VCaP (cell line): ENCODE measurements around the gene TCOF1.

ENCODE experiments used
- H3K27ac ChIP-seq: fragments of 450-650 bp; 2 replicates; pipeline ENCODE4 v1.5.1; 2017
- TF ChIP-seq, protein P1 (sequence below): fragments of 450-650 bp; conservative IDR thresholded peaks from 2 replicates; pipeline ENCODE4 v1.5.1; 2017; ENCODE audit warnings: mild to moderate bottlenecking, moderate library complexity

TCOF1 gene

DNA sequence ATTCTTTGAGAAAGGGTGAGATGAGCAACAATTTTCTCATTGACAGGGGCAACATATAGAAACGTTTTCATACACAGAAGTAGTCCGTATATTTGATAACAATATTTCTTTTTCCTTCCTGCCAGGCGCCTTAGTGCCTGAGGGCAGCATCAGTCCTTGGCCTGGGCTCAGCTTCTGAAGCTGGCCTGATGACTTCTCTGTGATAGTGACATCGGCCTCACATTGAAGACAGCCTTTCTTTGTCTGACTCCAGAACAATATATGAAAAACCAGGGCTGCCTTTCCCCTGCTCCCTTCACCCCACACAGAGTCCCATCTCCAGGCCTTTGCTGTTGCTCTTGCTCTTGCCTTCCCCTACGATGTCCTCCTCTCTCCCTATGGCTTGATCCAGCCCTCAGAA is 24.1 kb upstream of the TCOF1 start:
- TF ChIP-seq, protein P1, sequence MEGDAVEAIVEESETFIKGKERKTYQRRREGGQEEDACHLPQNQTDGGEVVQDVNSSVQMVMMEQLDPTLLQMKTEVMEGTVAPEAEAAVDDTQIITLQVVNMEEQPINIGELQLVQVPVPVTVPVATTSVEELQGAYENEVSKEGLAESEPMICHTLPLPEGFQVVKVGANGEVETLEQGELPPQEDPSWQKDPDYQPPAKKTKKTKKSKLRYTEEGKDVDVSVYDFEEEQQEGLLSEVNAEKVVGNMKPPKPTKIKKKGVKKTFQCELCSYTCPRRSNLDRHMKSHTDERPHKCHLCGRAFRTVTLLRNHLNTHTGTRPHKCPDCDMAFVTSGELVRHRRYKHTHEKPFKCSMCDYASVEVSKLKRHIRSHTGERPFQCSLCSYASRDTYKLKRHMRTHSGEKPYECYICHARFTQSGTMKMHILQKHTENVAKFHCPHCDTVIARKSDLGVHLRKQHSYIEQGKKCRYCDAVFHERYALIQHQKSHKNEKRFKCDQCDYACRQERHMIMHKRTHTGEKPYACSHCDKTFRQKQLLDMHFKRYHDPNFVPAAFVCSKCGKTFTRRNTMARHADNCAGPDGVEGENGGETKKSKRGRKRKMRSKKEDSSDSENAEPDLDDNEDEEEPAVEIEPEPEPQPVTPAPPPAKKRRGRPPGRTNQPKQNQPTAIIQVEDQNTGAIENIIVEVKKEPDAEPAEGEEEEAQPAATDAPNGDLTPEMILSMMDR = no peak
- no peak overlapping the region for H3K27ac ChIP-seq

DNA sequence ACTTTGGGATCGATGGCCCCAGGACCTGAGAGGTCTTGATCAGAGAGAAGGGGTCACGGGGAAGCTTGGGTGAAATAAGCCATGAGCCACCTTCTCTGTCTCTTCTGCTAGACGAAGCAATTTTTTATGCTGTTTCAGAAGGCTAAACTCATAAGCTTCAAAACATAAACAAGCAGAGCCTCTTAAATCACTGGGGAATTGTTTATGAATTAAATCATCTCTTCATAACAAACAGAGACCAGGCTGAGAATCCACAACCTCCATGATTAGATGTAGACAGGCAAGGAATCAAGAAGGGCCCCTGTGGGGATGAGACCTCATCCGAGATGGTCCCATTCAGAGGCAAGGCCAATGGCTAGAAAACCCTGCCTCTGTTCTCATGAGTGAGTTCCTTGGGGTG is 21.7 kb upstream of the TCOF1 start:
- H3K27ac ChIP-seq = no peak overlapping the region
- TF ChIP-seq, protein P1 = no peak

DNA sequence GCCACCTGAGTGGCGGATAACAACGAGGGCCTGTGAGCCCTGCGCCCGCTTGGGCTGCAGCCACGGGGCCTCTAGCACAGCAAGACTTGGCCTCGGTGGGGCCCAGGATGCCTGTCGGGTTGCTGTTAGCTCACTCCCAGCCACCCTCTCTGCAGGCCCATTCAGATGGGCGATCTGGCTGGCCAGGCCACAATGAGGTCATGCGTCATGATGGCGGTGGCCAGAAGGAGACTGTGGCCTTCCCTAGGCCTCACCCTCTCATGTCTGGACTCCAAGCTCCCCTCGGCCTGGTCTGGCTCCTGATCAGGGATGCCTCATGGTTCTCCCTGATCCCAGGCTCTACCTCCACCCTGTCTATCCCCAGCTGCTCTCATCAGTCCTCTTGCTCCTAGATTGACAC is 19.0 kb upstream of the TCOF1 start:
- H3K27ac ChIP-seq = no peak overlapping the region
- TF ChIP-seq, protein P1 = no peak

DNA sequence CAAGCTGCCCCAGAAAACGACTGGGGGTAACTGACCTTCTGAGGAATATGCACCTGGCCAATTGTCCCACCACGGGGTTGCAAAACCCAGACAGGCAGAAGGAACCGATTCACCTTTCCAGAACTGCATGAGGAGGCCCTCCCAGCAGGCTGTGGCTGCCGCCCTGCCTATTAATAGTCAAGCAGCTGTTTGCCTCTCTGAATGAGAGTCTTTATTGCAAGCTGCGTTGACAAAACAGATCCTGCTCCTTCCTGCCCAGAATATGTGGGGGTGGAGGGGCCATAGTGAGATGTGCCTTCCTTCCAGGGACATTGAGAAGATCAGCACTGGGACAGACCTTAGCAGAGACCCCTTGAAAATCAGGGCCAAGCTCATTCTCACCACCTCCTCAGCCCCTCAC is 18.3 kb upstream of the TCOF1 start:
- TF ChIP-seq, protein P1 = no peak
- H3K27ac ChIP-seq = no peak overlapping the region

DNA sequence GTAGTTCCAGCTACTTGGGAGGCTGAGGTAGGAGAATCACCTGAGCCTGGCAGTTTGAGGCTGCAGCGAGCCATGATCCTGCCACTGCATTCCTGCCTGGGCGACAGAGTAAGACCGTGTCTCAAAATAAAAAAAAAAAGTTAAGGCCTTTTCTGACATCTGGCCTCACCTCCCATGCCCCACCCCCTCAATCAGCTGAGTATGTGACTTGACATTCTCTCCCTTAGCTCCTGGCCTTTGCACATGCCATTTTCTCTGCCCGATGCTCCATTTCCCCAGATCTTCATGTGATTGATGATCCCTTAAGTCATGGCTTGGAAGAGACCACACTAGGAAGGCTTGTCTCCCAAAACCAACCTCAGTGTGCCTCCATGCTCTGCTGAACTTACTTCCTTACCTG is 17.7 kb upstream of the TCOF1 start:
- TF ChIP-seq, protein P1 = no peak
- H3K27ac ChIP-seq = no peak overlapping the region

DNA sequence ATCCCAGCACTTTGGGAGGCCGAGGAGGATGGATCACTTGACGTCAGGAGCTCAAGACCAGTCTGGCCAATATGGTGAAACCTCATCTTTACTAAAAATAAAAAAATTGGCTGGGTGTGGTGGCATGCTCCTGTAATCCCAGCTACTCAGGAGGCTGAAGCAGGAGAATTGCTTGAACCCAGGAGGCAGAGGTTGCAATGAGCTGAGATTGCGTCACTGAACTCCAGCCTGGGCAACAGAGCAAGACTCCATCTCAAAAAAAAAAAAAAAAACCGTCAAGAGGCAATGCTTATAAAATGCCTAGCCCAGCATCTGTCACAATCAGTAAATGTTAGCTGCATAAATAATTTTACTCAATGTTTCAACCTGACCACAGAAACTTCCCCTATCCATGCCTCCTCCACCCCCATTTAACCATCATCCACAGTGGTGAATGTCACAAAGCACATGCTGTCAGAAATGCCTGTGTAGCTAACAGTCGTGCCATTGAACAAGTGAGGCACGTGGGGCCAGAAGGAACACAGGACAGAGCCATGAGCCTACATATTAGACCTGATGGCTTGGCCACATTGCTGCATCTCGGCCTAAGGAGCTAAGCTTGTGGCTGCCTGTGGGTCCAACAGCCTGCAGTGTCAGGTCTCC is 16.8 kb upstream of the TCOF1 start:
- no peak overlapping the region for H3K27ac ChIP-seq
- TF ChIP-seq, protein P1 = no peak

DNA sequence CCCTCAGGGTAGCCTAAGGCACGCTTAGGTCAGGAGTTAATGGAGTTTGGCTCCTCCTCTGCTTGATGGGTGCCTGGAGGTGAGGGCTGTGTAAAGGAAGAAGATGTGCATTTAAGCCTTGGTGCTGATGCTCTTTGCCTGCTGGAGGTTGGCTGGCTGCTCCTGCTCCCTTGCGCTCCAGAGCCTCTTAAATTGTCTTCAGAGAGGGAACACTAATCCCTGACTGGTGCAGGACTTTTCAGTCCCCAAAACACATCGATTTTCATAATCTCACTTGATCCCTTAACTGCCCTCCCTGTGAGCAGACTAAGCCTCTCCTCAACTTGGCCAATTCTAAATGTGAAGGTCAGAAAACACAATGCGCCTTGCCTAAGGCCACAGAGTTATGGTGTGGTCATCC is 16.2 kb upstream of the TCOF1 start:
- TF ChIP-seq, protein P1 = no peak
- no peak overlapping the region for H3K27ac ChIP-seq
